NCI-H748 treated with DMSO at 0.1 percent for 48 hours (cell line): Measurements from ENCODE around the gene SSBP3.
A peak's percentile ranks its signal among the peaks of the same experiment; 100 is the strongest.

Experiments
- DNase-seq: peaks from one replicate; lab custom pipeline; 2025; lab: John Stamatoyannopoulos, UW

SSBP3 gene

DNA sequence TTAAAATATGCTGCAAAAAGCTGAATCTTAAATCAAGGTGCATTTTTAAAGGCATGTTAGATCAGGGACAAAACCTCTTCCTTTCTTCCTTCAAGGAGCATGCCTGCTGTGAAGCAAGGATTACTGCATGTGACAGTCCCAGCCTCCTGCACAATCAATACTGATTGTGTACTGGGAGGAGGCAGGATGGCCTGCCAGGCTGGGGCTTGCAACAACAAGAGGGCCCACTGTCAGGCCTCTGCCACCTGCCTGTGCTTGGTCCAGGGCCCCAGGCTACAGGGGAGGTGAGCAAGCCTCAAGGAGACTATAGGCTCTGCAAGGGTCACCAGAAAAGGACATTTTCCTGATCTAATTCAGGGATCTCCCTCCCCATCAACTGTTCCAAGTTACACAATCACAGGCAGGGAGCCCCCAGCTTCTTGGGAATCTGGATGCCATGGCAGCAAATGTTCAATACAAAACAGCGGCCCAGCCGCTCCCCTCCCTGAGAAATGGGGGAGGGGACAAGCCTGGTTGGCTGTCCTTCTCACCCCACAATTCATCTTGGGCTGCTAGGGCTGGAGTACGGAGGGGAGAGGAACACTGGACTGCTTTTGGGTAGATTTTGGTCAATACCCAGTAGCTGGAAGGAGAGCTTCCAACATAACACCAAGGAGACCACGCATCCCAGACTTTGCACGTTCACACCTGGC, 76.7 kb downstream of the SSBP3 start:
- DNase-seq = no peak

- DNase-seq = no peak
These were observed 78.0 kb downstream of the SSBP3 start for GRCh38 chr1:54328066-54328636.

DNA sequence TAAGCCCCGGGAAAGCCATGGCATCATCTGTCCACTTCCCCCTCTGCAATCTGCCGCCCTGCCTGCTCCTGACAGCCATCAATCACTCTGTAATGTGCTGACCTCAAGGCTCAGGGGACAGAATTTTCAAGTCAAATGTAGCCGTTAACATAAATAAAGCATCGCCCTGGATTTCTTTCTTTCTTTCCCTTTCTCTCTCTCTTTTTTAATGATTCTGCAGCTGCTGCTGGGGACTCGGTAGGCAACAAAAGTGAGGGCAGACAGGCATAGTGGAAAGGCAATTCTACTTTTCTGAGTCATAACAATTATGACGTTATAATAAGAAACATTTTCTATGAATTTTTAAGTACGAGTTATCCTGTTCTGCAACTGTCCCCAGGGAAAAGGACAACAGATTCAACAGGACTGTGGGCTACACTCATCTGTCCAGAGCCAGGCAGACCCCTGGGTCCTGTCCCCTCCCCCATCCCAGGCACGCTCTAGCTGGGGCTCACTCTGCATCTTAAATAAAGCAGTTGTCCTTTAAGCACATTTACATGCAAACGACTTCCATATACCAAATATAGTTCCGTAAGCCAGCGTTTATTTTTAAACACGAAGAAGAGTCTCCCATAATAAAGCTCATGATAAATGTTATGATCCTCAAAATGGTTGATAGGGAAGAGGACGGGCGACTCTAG, 78.7 kb downstream of the SSBP3 start:
- DNase-seq = no peak

GRCh38 chr1:54326543-54327385, 79.4 kb downstream of the SSBP3 start:
- no peak for DNase-seq

- DNase-seq = peak; percentile 45
These were observed 80.3 kb downstream of the SSBP3 start for GRCh38 chr1:54325703-54326461.

- DNase-seq = no peak
These were observed 80.9 kb downstream of the SSBP3 start for GRCh38 chr1:54325284-54325683.

DNA sequence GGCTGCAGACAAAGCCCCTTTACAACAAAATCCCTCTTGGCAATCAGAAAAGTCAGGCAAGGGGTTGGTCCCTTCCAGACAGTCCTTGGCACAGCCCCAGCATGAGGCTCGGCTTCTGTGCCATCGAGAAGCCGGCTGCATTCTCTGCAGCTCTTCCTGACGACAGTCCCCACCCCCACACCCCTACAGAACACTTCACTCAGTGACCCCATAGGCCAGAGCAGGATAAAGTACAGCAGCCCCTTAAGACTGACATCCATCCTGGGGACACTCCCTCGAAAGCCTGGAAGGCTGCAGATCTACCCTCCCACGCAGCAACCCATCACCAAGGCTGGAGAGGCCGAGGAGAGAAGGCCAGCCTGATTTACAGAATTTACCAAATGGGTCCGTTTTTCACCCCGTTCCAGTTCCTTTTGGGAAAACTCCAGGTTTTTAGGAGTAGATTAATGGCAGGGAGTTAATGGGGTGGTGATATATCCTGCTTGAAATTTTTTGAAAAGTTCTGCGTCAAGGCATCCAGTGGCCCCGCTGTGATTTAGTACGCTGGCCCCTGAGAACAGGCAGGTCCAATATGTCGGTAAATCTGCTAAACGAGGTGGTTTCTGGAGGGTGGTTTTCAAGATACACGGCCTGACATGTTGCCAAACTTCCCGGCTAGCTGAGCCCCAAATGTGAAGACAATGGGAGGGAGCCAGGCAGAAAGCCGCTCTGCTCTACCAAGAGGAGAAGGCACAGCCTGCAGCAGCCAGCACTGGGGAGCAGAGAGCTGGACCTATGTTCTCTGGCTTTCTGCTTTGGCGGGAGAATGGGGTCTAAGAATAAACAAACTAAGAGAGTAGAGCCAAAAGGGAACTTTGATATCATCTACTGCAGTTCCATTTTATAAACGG, 81.7 kb downstream of the SSBP3 start:
- DNase-seq = no peak

DNA sequence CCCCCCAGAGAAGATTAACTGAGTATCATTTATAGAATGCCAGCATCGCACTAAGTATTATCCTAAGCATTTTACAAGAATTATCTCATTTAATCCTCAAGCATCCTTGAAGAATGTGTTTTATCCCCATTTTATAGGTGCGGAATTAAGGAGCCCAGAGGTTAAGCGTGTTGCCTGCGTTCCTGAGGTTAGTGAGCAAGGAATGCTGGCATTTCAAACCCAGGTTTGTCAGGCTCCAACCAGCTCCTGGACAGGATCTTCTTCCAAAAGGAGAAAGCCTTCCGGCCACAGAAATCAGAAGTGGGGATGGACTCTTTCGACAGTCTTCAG, 82.3 kb downstream of the SSBP3 start:
- DNase-seq = no peak

- DNase-seq = no peak
These were observed 82.9 kb downstream of the SSBP3 start for GRCh38 chr1:54323324-54323739.

DNA sequence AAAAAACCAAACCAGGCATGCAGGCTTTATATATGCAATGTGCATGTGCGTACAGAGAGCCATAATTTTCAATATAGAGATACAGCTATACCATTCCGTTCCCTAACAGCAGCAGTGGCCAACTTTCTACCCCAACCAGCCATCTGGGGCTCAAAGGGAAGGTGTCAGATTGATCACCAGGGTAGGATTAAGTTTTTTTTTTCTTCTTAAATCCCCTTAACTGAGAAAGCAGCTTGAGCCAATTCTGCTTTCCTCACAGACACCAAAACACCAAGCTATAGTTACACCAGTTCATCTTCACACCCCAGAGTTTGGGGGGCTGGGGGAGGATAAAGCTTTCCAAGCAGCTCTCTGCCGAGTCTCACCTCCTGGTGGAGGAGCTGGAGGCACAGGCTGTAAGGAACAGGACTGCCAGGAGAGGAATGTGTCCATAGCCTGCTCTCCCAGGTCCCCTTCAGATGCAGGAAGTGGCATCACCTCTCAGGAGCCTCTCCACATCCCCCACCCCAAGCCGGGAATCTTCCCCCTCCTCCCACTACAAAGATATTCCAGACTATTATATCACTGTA, 87.9 kb downstream of the SSBP3 start:
- no peak for DNase-seq

DNA sequence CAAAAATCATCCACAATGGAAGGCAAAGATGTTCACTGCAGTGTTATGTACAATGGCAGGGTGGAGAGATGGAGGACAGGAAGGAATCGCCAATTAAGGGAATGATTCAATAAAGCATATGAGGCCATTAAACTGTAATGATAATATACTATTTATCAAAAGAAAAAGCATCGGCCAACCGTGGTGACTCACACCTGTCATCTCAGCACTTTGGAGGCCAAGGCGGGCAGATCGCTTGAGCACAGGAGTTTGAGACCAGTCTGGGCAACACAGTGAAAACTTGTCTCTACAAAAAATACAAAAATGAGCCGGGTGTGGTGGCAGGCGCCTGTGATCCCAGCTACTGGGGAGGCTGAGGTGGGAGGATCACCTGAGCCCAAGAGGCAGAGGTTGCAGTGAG, 89.1 kb downstream of the SSBP3 start:
- DNase-seq = no peak

- no peak for DNase-seq
These were observed 91.1 kb downstream of the SSBP3 start for GRCh38 chr1:54315099-54315498.

GRCh38 chr1:54314696-54315095, 91.5 kb downstream of the SSBP3 start:
- no peak for DNase-seq

DNA sequence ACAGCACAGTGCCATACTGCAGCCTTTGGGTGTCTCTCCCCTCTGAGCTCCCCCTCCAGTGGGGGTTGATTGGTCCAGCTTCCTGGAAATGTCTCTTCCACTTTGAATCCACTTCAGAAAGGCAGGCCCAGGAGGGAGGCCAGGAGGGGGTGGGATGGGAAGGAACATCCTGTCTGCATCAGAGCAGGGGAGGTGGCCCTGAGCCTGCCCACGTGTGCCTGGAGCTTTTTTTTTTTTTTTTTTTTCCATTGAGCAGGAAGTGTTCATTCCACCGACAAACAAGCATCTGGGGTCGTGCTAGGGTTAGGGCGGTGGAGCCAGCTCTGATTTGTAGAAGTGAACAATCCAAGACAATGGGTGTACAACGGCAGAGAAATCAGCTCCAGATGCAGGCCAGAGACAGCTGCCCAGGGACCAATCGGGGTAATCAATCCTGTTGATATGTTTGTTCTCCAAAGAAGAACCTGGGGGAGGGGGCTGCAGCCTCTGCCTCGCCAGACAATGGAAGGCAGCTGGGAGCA, 93.3 kb downstream of the SSBP3 start:
- peak; percentile 44 for DNase-seq

- no peak for DNase-seq
These were observed 94.7 kb downstream of the SSBP3 start for GRCh38 chr1:54311506-54311905.

DNA sequence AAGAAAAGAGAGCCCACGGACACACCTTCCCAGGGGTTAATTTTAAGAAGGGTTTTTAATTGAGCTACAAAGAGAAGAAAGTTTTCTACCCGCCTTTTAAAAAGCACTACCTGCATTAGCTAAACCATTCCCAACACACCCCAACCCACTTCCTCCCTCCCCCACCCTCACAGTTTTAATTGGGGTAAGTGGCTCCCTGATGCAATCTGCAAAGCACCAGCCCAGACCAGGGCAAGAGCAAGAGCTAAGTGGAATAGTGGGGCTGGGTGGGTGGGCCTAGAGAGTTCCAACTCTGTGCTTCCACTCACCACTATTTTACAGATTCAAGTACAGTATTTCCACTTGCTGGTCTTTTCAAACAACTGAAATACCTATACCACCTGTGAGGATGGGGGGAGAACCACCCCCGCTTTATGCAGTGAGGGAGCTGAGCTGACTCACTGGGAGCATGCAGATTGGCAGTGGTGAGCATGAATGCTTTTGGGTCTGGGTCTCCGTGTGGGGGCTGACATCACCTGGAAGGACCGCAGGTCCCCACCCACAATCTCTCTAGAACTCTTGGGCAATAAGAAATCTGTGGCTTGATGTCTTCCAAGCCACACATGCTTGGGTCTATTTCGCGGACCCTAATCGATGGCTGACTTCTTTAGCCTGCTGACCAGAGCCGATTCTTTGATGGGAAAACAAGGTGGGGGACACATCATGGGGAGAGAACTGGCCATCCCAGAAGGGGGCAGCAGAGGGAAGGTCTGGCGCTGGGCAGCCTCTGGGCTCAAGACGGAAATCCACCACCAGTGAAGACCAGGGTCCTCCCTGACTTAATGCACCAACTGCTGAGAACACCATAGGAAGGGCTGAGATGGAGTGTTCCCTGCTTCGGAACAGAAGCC, 95.5 kb downstream of the SSBP3 start:
- DNase-seq = no peak

DNA sequence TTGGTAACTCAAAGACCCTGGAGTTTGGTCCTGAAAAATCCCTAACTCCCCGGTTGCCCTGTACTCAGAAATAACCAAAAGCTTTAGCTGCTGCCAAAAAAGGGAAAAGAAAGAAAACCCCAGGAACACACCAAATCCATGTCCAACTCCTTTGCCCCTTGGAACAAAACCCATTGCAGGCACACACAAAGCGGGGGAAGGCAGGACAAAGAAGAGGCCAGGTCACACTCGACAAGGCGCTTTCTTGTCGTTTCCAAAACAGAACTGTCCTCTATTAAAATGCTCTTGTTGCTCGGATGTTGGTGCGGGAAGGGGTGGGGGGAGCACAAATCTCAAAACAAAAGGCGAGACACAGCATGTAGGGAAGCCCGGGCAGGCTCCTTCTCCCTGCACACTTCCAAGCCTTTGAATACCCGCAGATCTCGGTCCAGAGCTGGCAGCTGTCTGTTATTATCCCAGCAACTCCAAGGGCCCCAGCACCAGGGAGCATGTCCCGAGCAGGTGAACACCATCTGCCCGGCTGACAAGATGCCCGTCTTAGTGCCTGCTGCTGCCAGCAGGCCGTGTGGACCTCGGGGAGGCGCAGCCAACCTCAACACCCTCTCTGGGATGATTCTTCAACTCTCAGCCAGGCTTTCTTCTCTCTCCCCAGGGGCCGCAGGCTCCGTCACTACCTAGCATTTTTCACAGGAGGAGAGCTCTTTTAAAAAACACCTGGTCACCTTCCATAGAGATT, 96.4 kb downstream of the SSBP3 start:
- DNase-seq = peak; percentile 22

DNA sequence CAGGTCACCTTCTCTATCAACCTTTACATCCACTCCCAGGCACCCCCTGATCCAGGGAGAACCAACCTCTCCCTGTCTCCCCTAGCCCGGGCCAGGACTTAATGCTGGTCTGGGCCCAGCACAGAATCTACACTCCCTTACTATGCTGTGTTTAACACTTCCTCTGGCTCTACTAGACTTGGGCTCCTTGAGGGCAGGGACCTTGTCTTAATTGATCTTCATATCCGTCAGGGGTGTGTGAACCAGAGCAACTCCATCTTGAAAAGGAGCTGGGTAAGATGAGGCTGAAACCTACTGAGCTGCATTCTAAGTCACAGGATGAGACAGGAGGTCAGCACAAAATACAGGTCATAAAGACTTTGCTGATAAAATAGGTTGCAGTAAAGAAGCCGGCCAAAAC, 98.9 kb downstream of the SSBP3 start:
- DNase-seq = no peak
